Measurements from ENCODE around the gene HMGB2.

- no peak for TF ChIP-seq POLR2AphosphoS5 (IDR thresholded peaks at IDR 0.05; ENCODE audit: low read depth, low read length)
- TF ChIP-seq CTCF (IDR thresholded peaks at IDR 0.05) = no peak
These were observed 3.3 kb upstream of the HMGB2 start for GRCh38 chr4:173337463-173337862.

Measured in Panc1 (cell line).